Right lobe of liver (tissue), 6 donors: ENCODE results near the gene GPS1. TPM values are rescaled to one million over a fixed set of nuclear protein-coding genes. Genes with fewer than 3 reads are reported as not detected.

Experiments used
- ATAC-seq, 4 donors: fragments of 200-7000 bp; cut with Tn5 transposase; one replicate each; pipeline ENCODE4 v1.9.1; 2020; ENCODE audit warnings: mild to moderate bottlenecking in 4 of 4, moderate library complexity in 4 of 4
- DNase-seq, 3 donors: peaks; one replicate each; pipeline ENCODE4 v3.0.0-alpha.2; 2020
- H3K27ac ChIP-seq, 3 donors: fragments of 200-600 bp; one replicate each; pipeline ENCODE4 v1.8.0; 2022
- H3K27me3 ChIP-seq, 2 donors: fragments of 200-600 bp; one replicate each; pipeline ENCODE4 v1.8.0; 2022
- H3K36me3 ChIP-seq, 4 donors: fragments of 200-600 bp; sonication (generic) in 1 of 4; one replicate each; pipeline versions ENCODE4 v1.5.1 to v1.8.0; 2017 to 2022; ENCODE audit warnings: control low read depth in 1 of 4
- H3K4me1 ChIP-seq, 4 donors: fragments of 200-600 bp; sonication (generic) in 1 of 4; one replicate each; pipeline versions ENCODE4 v1.5.1 to v1.8.0; 2017 to 2022; ENCODE audit warnings: control low read depth in 1 of 4
- H3K4me3 ChIP-seq, 3 donors: fragments of 200-600 bp; one replicate each; pipeline ENCODE4 v1.8.0; 2022
- H3K9me3 ChIP-seq, 4 donors: fragments of 200-600 bp; sonication (generic) in 1 of 4; one replicate each; pipeline versions ENCODE4 v1.5.1 to v1.8.0; 2017 to 2022; ENCODE audit warnings: control low read depth in 1 of 4
- CTCF ChIP-seq, 4 donors: fragments of 200-600 bp in 3 of 4; fragments of 450-650 bp in 1 of 4; IDR thresholded peaks; one replicate each; pipeline versions ENCODE4 v1.5.1 to v1.8.0; 2016 to 2022; ENCODE audit warnings: antibody characterized with exemption in 4 of 4, mild to moderate bottlenecking in 2 of 4
- POLR2A ChIP-seq: fragments of 450-650 bp; IDR thresholded peaks from one replicate; pipeline ENCODE4 v1.6.1; 2017; ENCODE audit warnings: antibody characterized with exemption, mild to moderate bottlenecking
- WGBS: methylation state at CpG from one replicate; pipeline ENCODE4 v1.1.6; 2018; ENCODE audit warnings: low coverage, low lambda C conversion rate; ENCODE audit not compliant: insufficient coverage; ENCODE audit errors: missing lambda C conversion rate; 5-methylcytosine and 5-hydroxymethylcytosine counted together
- intact Hi-C, 2 donors: fragments of 100-400 bp; cut with DNase I; formaldehyde crosslinking; loops; one replicate each; pipeline versions ENCODE4 v1.11.2 to v1.14.1; 2022
- total RNA-seq, 6 experiments: library from RNA; depleted of rRNA in 2 of 6; stranded (reverse); fragments of >200 nt in 2 of 6; fragmentation: NEBNext Ultra II Directional in 3 of 6; extraction: Animal tissue kit (Norgen Biotek cat#: 25700) in 3 of 6; gene quantifications; one replicate each; pipeline versions ENCODE4 v1.1.0 to v1.2.4, GENCODE V29; 2016 to 2023
- donor health status: DM: no; HTN: yes; CAD: no.
- donor health status: DM: no; HTN: no; CAD: no.
- donor health status: DM: no; HTN: no; CAD: no.
- donor health status: DM: no; HTN: yes; CAD: no.
- donor health status: DM: no; HTN: yes; CAD: no.

The GPS1 gene
- total RNA-seq, 6 experiments from 2014 or later = 46.5 to 93.5 (median 62.1) TPM

- no peaks in the 10 kb centered on the region for H3K36me3 ChIP-seq
- H3K4me3 ChIP-seq = peak overlapping the region in 2 of 3 donors; percentile 31 to 39
- no peak for TF ChIP-seq POLR2A
- no peak for TF ChIP-seq CTCF (IDR thresholded peaks at IDR 0.05)
- DNase-seq (peak; percentile 88 to 98 (median 97)), ATAC-seq (peak; percentile 35 to 63 (median 42))
- no peaks in the 10 kb centered on the region for H3K27me3 ChIP-seq
- H3K4me1 ChIP-seq = peaks cover 0 to 79% (median 39%) of the 10 kb centered on the region in 4 donors
- peak overlapping the region; percentile 79 to 99 (median 99) for H3K27ac ChIP-seq
- H3K9me3 ChIP-seq = no peaks in the 10 kb centered on the region
- 31% methylated on average over 9 of the region's 18 CpGs for WGBS
- intact Hi-C loops = no loop called here
Measured at GRCh38 chr17:82101767-82102679, 50.3 kb downstream of the GPS1 start.

- Histone ChIP-seq H3K27me3 (no peaks in the 10 kb centered on the region), H3K4me3 (no peak overlapping the region), H3K4me1 (peaks cover 0 to 95% (median 46%) of the 10 kb centered on the region in 4 donors), H3K36me3 (no peaks in the 10 kb centered on the region), H3K27ac (peak overlapping the region; percentile 79 to 99 (median 99)), H3K9me3 (no peaks in the 10 kb centered on the region)
- WGBS = 14% methylated on average over 7 of the region's 24 CpGs
- peak; percentile 39 for TF ChIP-seq POLR2A
- no peak for TF ChIP-seq CTCF (IDR thresholded peaks at IDR 0.05)
- DNase-seq (peak; percentile 87 to 96 (median 96)), ATAC-seq (peak; percentile 30 to 37 (median 31))
- intact Hi-C loops = no loop called here
Measured at GRCh38 chr17:82103553-82104451, 52.1 kb downstream of the GPS1 start.

- Histone ChIP-seq H3K9me3 (no peaks in the 10 kb centered on the region), H3K27ac (peak overlapping the region; percentile 79 to 99 (median 99)), H3K27me3 (no peaks in the 10 kb centered on the region), H3K4me1 (peaks cover 0 to 95% (median 46%) of the 10 kb centered on the region in 4 donors), H3K36me3 (no peaks in the 10 kb centered on the region), H3K4me3 (no peak overlapping the region)
- TF ChIP-seq CTCF (IDR thresholded peaks at IDR 0.05) = no peak
- no peak for TF ChIP-seq POLR2A
- intact Hi-C loops = no loop called here
- WGBS = 86% methylated on average over 6 of the region's 11 CpGs
- ATAC-seq = no peak
- DNase-seq = peak in 2 of 3 donors; percentile 17 to 43
Measured at GRCh38 chr17:82104797-82105416, 53.2 kb downstream of the GPS1 start.

- ATAC-seq (no peak), DNase-seq (no peak)
- no peaks in the 10 kb centered on the region for H3K27me3 ChIP-seq
- H3K4me3 ChIP-seq = peak overlapping the region in 1 of 3 donors; percentile 19
- intact Hi-C loops = no loop called here
- no peaks in the 10 kb centered on the region for H3K36me3 ChIP-seq
- WGBS = 60% methylated on average over 2 of the region's 13 CpGs
- TF ChIP-seq POLR2A (no peak), CTCF (IDR thresholded peaks at IDR 0.05) (no peak)
- no peaks in the 10 kb centered on the region for H3K9me3 ChIP-seq
- H3K27ac ChIP-seq = peak overlapping the region; percentile 55 to 99 (median 99)
- H3K4me1 ChIP-seq = peaks cover 0 to 95% (median 45%) of the 10 kb centered on the region in 4 donors
Measured at GRCh38 chr17:82105417-82105881, 53.8 kb downstream of the GPS1 start.
